Endothelial cell of umbilical vein (primary cell): Measurements from ENCODE around the gene PIP4P1. TPM values are rescaled to one million over a fixed set of nuclear protein-coding genes. Genes with fewer than 3 reads are reported as not detected.

ENCODE experiments used
- BruUV-seq: library from RNA; stranded (reverse); fragments of 400-500 nt; replicated peaks from 2 replicates; lab custom pipeline; 2021; lab: Mats Ljungman, UMichigan
- CTCF ChIA-PET: fragments of 300-600, 350-600 bp; sonication (Branson Sonifier 250); formaldehyde crosslinking; loops from one replicate; lab custom pipeline; 2021; ENCODE audit warnings: antibody characterized with exemption, inconsistent platforms; lab: Charles Lee
- POLR2A ChIA-PET: fragments of 300-600, 350-600 bp; sonication (Branson Sonifier 250); formaldehyde crosslinking; loops from one replicate; lab custom pipeline; 2021; ENCODE audit warnings: antibody characterized with exemption, inconsistent platforms; lab: Charles Lee
- DNase-seq: peaks from one replicate; pipeline ENCODE4 v3.0.0-alpha.2; 2011; ENCODE audit warnings: low read depth, low spot score
- FAIRE-seq: peaks from 2 replicates; lab custom pipeline; 2011; peaks lifted over from hg19 to GRCh38; lab: Jason Lieb, UNC
- H2AFZ ChIP-seq: 2 replicates; pipeline ENCODE4 v1.6.0; 2012; ENCODE audit warnings: low read depth, low read length, control low read depth, inconsistent platforms
- H3K27ac ChIP-seq: 2 replicates; pipeline ENCODE4 v1.5.1; 2011; ENCODE audit warnings: low read depth, mild to moderate bottlenecking, control low read depth, low read length, moderate library complexity; ENCODE audit not compliant: insufficient read depth
- H3K27me3 ChIP-seq, 2 experiments: 2 replicates each; pipeline versions ENCODE4 v1.6.0 to v1.6.1; 2011; ENCODE audit warnings: low read length in 2 of 2, mixed read lengths in 1 of 2; ENCODE audit not compliant: control insufficient read depth in 2 of 2, insufficient read depth in 2 of 2
- H3K36me3 ChIP-seq, 2 experiments: 2 replicates in 1 of 2; 3 replicates in 1 of 2; pipeline ENCODE4 v1.5.1; 2011; ENCODE audit warnings: low read length in 2 of 2, mild to moderate bottlenecking in 1 of 2, moderate library complexity in 1 of 2; ENCODE audit not compliant: control insufficient read depth in 2 of 2, insufficient read depth in 2 of 2; ENCODE audit errors: extremely low read depth in 1 of 2
- H3K4me1 ChIP-seq: 3 replicates; pipeline ENCODE4 v1.5.1; 2011; ENCODE audit warnings: mild to moderate bottlenecking, low read length; ENCODE audit not compliant: control insufficient read depth, insufficient read depth; ENCODE audit errors: extremely low read depth
- H3K4me2 ChIP-seq: 2 replicates; pipeline ENCODE4 v1.6.1; 2011; ENCODE audit warnings: low read length, control low read depth, mixed read lengths; ENCODE audit not compliant: insufficient read depth
- H3K4me3 ChIP-seq, 3 experiments: fragments of 200-600 bp in 1 of 3; sonication (generic), shearing (Covaris generic) in 1 of 3; replicated peaks in 1 of 3; 2 replicates each; pipeline ENCODE4 v1.5.1; 2011 to 2016; ENCODE audit warnings: control low read depth in 3 of 3, low read length in 3 of 3, mild to moderate bottlenecking in 2 of 3, inconsistent platforms in 1 of 3, low read depth in 1 of 3, moderate library complexity in 1 of 3; ENCODE audit not compliant: insufficient read depth in 1 of 3
- H3K79me2 ChIP-seq: 2 replicates; pipeline ENCODE4 v1.6.0; 2012; ENCODE audit warnings: low read length, inconsistent platforms; ENCODE audit not compliant: control insufficient read depth, insufficient read depth
- H3K9ac ChIP-seq: replicated peaks from 2 replicates; pipeline ENCODE3; 2011; ENCODE audit warnings: low read length, control low read depth; ENCODE audit not compliant: insufficient read depth; ENCODE audit errors: extremely low read depth
- H3K9me1 ChIP-seq: replicated peaks from 3 replicates; pipeline ENCODE4 v1.6.0; 2011; ENCODE audit warnings: mild to moderate bottlenecking, low read length; ENCODE audit not compliant: control insufficient read depth, insufficient read depth; ENCODE audit errors: extremely low read depth
- H3K9me3 ChIP-seq: replicated peaks from 2 replicates; pipeline ENCODE4 v1.5.1; 2012; ENCODE audit warnings: low read length, inconsistent platforms; ENCODE audit not compliant: control insufficient read depth, insufficient read depth
- H4K20me1 ChIP-seq: replicated peaks from 2 replicates; pipeline ENCODE3; 2011; ENCODE audit warnings: mild to moderate bottlenecking, low read length; ENCODE audit not compliant: control insufficient read depth, insufficient read depth; ENCODE audit errors: extremely low read depth
- CTCF ChIP-seq, 2 donors: IDR thresholded peaks; 1 replicate in 1 of 2; 2 replicates in 1 of 2; pipeline ENCODE4 v1.5.1; 2011; ENCODE audit warnings: low read length in 2 of 2, mild to moderate bottlenecking in 2 of 2, moderate library complexity in 2 of 2, control low read depth in 1 of 2, inconsistent platforms in 1 of 2, low read depth in 1 of 2; ENCODE audit not compliant: insufficient read depth in 1 of 2; ENCODE audit errors: extremely low read depth in 1 of 2
- EZH2 ChIP-seq: IDR thresholded peaks from 2 replicates; pipeline ENCODE4 v1.6.1; 2012; ENCODE audit warnings: borderline replicate concordance, low read depth, mild to moderate bottlenecking, moderate library complexity, low read length, inconsistent platforms; ENCODE audit not compliant: severe bottlenecking
- FOS ChIP-seq: IDR thresholded peaks from 2 replicates; pipeline ENCODE4 v1.6.1; 2011; ENCODE audit warnings: mild to moderate bottlenecking, low read length, moderate library complexity, borderline replicate concordance; ENCODE audit not compliant: insufficient read depth
- GATA2 ChIP-seq: IDR thresholded peaks from 2 replicates; pipeline ENCODE4 v1.7.0; 2011; ENCODE audit warnings: low read depth, mild to moderate bottlenecking, moderate library complexity, mixed read lengths, low read length; ENCODE audit not compliant: insufficient read length, insufficient read depth
- JUN ChIP-seq: IDR thresholded peaks from 2 replicates; pipeline ENCODE4 v1.6.1; 2011; ENCODE audit warnings: borderline replicate concordance, low read depth; ENCODE audit not compliant: insufficient read length, insufficient read depth
- MAX ChIP-seq: IDR thresholded peaks from 2 replicates; pipeline ENCODE4 v1.6.1; 2011; ENCODE audit not compliant: insufficient read depth, insufficient read length
- MYC ChIP-seq: IDR thresholded peaks from one replicate; pipeline ENCODE4 v1.6.1; 2011; ENCODE audit warnings: mild to moderate bottlenecking, low read depth, low read length
- POLR2A ChIP-seq: IDR thresholded peaks from 2 replicates; pipeline ENCODE4 v1.6.1; 2012; ENCODE audit warnings: low read depth, mild to moderate bottlenecking, control low read depth, low read length
- POLR2AphosphoS5 ChIP-seq: IDR thresholded peaks from 2 replicates; pipeline ENCODE4 v1.6.1; 2012; ENCODE audit warnings: low read depth, mild to moderate bottlenecking, control low read depth, low read length, moderate library complexity; ENCODE audit not compliant: insufficient read depth
- dilution Hi-C: fragments of 300-500 bp; cut with MboI; formaldehyde crosslinking; loops from one replicate; pipeline ENCODE4 v1.15.0; 2019; ENCODE audit warnings: low sequenced_read_pairs; ENCODE audit not compliant: extremely low pct_ligation_motif_present
- intact Hi-C: fragments of 100-400 bp; cut with micrococcal nuclease; formaldehyde crosslinking; loops from one replicate; pipeline ENCODE4 v1.10.0; 2022
- polyA plus RNA-seq, 4 experiments: library from polyadenylated mRNA; depleted of rRNA in 3 of 4; stranded (reverse) in 3 of 4; unstranded in 1 of 4; fragments of >200 nt; gene quantifications; 2 replicates each; pipeline versions ENCODE4 v1.2.1 to v1.2.3, GENCODE V29; 2011 to 2012; ENCODE audit warnings: missing spikeins in 1 of 4
- total RNA-seq: library from RNA; stranded (reverse); gene quantifications from 2 replicates; pipeline ENCODE4 v1.2.3, GENCODE V29; 2021

PIP4P1 gene
- total and polyA plus RNA-seq, 2 donors (not counting 3 experiments of a cell fraction or from before 2014, with no cell fraction given) = 28.6 to 52.5 TPM

GRCh38 chr14:20419419-20419818 is 41.8 kb downstream of the PIP4P1 start:
- Histone ChIP-seq H3K9ac (no peak overlapping the region), H3K4me1 (no peaks in the 10 kb centered on the region), H3K4me2 (no peak overlapping the region), H3K27me3 (no peaks in the 10 kb centered on the region), H4K20me1 (no peaks in the 10 kb centered on the region), H3K9me3 (no peaks in the 10 kb centered on the region), H3K9me1 (no peaks in the 10 kb centered on the region), H3K36me3 (no peaks in the 10 kb centered on the region), H3K4me3 (no peak overlapping the region), H3K79me2 (no peaks in the 10 kb centered on the region), H2AFZ (no peak overlapping the region), H3K27ac (no peak overlapping the region)
- FAIRE-seq (no peak), DNase-seq (no peak)
- CTCF ChIA-PET = no interaction called here
- dilution Hi-C loops (no loop called here), intact Hi-C loops (no loop called here)
- POLR2A ChIA-PET = no interaction called here
- TF ChIP-seq MAX (no peak), JUN (no peak), MYC (no peak), POLR2A (no peak), GATA2 (no peak), EZH2 (no peak), FOS (no peak), CTCF (IDR thresholded peaks at IDR 0.05; ENCODE audit: extremely low read depth in 1 of 2, insufficient read depth in 1 of 2, low read depth in 1 of 2, low read length in 2 of 2) (no peak), POLR2AphosphoS5 (no peak)
- no TSS peak for BruUV-seq
